Upper lobe of left lung (tissue), 4 donors: ENCODE measurements around the gene LEPROT.

Experiments
- CTCF ChIP-seq, 6 experiments: fragments of 450-650 bp in 4 of 6; fragments of 200-600 bp in 2 of 6; sonication (generic) in 2 of 6; IDR thresholded peaks; one replicate each; pipeline ENCODE4 v1.5.1; 2016 to 2019; ENCODE audit warnings: antibody characterized with exemption in 6 of 6
- EP300 ChIP-seq, 4 donors: sonication (generic); formaldehyde crosslinking; IDR thresholded peaks; one replicate each; pipeline ENCODE4 v1.5.1; 2017; ENCODE audit warnings: antibody characterized with exemption in 4 of 4, control low read depth in 2 of 4
- POLR2A ChIP-seq, 4 donors: fragments of 450-650 bp; IDR thresholded peaks; one replicate each; pipeline ENCODE4 v1.5.1; 2016 to 2017; ENCODE audit warnings: antibody characterized with exemption in 4 of 4, mild to moderate bottlenecking in 2 of 4
- POLR2AphosphoS5 ChIP-seq, 2 donors: sonication (generic); formaldehyde crosslinking; IDR thresholded peaks; one replicate each; pipeline ENCODE4 v1.5.1; 2017; ENCODE audit warnings: antibody characterized with exemption in 2 of 2

- TF ChIP-seq CTCF (IDR thresholded peaks at IDR 0.05) (no peak), POLR2A (IDR thresholded peaks at IDR 0.05) (no peak), POLR2AphosphoS5 (IDR thresholded peaks at IDR 0.05) (no peak), EP300 (IDR thresholded peaks at IDR 0.05) (no peak)
Observed at GRCh38 chr1:65398083-65398482, 22.4 kb upstream of the LEPROT start.
